Hepatic stellate cell (primary cell): ENCODE measurements around the gene SLCO1B1.

Experiments used
- DNase-seq: peaks from one replicate; pipeline ENCODE4 v3.0.0; 2011; ENCODE audit warnings: low spot score

Gene SLCO1B1

DNA sequence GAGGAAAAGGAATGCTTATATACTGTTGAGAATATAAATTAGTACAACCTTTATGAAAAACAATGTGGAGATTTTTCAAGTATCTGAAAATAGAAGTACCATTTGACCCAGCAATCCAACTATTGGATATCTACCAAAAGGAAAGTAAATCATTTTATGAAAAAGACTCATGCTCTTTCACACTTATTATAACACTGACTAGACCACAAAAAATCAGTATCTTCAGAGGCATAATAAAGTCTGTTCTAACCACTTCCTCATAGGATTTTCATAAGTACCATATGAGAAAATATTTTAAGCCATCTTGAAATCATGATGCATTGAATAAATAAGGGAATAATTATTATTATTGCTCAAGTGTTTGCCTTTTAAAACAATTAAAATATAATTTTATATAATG lies 90.8 kb downstream of the SLCO1B1 start:
- no peak for DNase-seq

DNA sequence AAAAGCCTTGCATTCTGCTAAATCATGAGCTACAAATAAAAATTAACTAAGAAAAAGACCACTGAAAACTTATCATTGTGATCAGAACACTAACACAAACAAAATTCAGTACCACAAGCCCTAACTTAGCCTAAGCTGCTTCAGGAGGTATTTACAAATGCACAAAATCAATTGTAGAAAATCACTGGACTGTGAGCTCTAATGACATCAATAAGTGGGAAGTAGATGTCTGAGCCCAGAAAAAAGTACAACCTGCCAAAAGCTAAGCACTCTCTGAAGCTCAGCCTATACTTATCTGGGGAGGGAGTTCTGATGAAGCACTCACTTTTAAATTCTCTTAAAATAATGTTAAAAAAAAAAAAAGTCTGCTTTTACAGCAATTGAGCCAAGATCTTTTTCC lies 92.9 kb downstream of the SLCO1B1 start:
- DNase-seq: no peak

DNA sequence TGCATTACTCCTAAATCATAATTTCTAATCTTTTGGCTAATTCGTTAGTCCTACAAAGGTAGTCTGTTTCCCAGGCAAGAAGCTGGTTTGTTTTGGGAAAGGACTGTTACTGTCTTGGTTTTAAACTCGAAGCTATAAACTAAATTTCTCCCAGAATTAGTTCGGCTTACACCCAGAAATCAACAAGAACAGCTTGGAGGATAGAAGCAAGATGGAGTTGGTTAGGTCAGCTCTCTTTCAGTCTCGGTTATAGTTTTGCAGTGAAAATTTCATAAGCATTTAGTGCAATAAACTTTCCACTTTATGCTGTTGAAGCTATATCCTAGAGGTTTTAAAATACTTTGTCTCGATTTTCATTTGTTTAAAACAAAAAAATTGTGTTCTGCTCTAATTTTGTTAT lies 103.4 kb downstream of the SLCO1B1 start:
- no peak for DNase-seq

DNA sequence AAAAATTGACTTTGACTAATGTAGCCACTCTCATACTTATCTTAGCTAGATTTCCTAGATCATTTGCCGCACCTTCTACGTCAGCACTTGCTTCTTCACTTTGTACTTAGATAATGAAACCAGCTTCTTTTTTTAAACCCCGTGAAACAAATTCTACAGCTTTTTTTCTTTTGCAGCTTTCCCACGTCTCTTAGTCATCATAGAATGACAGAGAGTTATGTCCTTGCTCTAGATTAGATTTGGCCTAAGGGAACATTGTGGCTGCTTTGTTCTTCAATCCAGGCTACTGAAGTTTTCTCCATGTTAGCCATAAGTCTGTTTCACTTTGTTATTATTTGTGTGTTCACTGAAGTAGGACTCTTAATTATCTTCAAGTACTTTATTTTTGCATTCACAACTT lies 108.9 kb downstream of the SLCO1B1 start:
- no peak for DNase-seq

DNA sequence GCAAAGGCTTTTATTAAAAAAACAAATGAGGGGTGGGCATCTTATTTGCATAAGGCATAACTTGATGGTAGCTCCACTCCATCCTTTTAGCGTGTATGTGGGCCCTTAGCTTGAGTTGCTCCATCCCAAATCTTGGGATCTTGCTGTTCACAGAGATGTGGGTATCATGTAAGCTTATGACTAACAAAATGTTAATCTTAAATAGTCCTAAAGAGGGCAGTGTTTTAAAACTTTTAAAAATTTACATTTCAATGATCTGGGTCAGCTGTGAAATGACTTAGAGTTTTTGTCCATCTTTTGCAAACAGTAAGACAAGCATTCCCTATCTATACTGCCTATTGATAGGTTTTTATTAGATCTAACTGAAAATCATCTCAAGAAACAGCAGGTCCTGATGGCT lies 117.7 kb downstream of the SLCO1B1 start:
- peak; percentile 8 for DNase-seq

DNA sequence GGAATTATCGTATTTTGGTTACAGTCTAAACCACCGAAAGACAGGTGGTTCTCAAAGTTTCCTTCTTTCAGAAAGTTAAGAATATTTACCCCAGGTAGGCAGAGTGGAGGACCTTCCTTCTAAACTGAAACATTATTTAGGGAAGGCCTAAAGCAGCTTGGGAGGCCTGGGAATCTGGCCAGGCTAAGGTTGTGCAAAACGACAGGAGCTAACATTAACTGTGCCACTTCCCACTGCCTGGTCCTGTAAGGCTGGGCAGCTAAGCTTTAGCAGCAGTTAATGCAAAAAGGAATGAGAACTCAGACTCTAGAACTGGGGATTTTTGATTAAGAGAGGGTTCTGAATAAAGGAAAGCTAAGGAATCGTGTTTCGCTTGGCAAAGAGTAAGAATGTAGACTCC lies 121.1 kb downstream of the SLCO1B1 start:
- no peak for DNase-seq

DNA sequence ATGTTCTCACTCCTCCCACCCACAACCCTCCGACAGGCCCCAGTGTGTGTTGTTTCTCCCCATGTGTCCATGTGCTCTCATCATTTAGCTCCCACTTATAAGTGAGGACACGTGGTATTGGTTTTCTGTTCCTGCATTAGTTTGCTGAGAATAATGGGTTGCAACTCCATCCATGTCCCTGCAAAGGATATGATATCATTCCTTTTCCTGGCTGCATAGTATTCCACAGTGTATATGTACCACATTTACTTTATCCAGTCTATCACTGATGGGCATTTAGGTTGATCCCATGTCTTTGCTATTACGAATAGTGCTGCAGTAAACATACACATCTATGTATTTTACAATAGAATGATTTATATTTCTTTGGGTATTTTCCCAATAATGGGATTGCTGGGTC lies 126.2 kb downstream of the SLCO1B1 start:
- DNase-seq: no peak

DNA sequence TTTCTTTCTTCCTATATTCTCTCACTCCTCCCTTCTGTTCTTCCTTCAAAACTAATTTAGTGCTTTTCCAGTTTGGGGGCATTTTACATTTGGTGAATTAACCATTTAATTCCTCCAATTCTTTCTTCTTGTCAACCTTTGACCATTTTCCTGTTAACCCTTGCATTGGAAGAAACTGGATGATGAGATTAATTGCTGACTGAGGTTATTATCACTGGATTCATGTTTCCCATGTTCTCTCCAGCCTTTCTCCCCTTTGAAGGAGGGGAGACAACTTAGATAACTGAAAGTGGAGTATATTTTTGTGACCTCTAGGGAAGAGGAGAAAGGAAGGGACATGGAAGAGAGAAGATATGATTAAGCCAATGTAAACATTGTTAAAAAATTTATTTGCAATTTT lies 133.2 kb downstream of the SLCO1B1 start:
- no peak for DNase-seq

DNA sequence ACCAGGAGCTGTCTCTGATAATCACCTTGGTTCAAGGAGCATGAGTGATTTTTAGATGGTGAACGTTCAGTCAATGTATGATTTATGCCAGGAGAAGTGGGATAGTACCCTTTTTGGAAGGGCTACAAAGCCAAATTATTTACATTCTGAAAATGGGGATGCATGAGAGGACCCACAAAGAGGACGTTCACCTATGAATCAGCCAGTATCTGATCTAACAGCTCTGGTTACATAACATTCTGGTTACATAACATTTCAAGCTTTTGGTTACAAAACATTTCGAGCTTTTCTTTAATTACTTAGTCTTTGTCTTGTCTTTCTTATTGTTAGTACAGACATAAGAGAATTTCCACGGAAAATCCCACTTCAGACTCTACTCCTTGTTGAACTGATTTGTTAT lies 134.9 kb downstream of the SLCO1B1 start:
- no peak for DNase-seq

DNA sequence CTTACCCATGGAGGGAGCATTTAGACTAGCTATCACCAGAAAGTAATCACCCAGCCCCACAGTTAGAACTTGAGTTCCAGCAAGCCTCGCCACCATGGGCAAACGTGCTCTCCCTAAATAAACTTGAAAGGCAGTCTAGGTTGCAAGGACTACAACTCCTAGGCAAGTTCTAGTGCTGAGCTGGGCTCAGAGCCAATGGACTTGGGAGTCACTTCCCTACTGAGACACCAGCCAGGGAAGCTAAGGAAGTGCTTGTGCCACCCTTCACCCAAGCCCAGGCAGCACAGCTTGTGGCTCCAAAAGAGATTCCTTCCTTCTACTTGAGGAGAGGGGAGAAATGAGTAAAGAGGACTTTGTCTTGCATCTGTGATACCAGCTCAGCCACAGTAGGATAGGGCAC lies 145.8 kb downstream of the SLCO1B1 start:
- no peak for DNase-seq
